T-cell (primary cell): ENCODE measurements around the gene RSPO4. TPM values are rescaled to one million over a fixed set of nuclear protein-coding genes. Genes with fewer than 3 reads are reported as not detected.

ENCODE experiments used
- ATAC-seq, 4 experiments: fragments of 200-7000 bp in 3 of 4; fragments of 150-1000 bp in 1 of 4; cut with Tn5 transposase; replicated peaks in 1 of 4; 1 replicate in 3 of 4; 2 replicates in 1 of 4; pipeline ENCODE4 v1.10.0; 2021; ENCODE audit warnings: moderate library complexity in 3 of 4, mild to moderate bottlenecking in 2 of 4, moderate number of reproducible peaks in 1 of 4
- CTCF ChIA-PET, 2 donors: fragments of 300-600 bp; sonication (Branson Sonifier 250); formaldehyde crosslinking; loops; one replicate each; lab custom pipeline; 2022; ENCODE audit warnings: antibody characterized with exemption in 2 of 2; lab: Charles Lee
- POLR2A ChIA-PET, 2 donors: fragments of 300-600 bp; sonication (Branson Sonifier 250); formaldehyde crosslinking; loops; one replicate each; lab custom pipeline; 2022; ENCODE audit warnings: antibody characterized with exemption in 2 of 2; lab: Charles Lee
- DNase-seq, 35 experiments: peaks; one replicate each; pipeline versions ENCODE4 v3.0.0 to v3.0.0-alpha.2; 2013 to 2023
- H3K27ac ChIP-seq: one replicate; pipeline ENCODE4 v1.5.1; 2013; ENCODE audit warnings: low read length
- H3K27me3 ChIP-seq, 2 experiments: replicated peaks in 1 of 2; 1 replicate in 1 of 2; 2 replicates in 1 of 2; pipeline versions ENCODE4 v1.6.1 to v1.7.0; 2013; ENCODE audit warnings: low read length in 1 of 2, mixed read lengths in 1 of 2; ENCODE audit not compliant: control insufficient read depth in 2 of 2, insufficient read depth in 2 of 2; ENCODE audit errors: extremely low read depth in 1 of 2
- H3K36me3 ChIP-seq, 2 donors: 1 replicate in 1 of 2; 2 replicates in 1 of 2; pipeline versions ENCODE4 v1.6.1 to v1.7.0; 2013; ENCODE audit warnings: low read length in 1 of 2; ENCODE audit not compliant: control insufficient read depth in 2 of 2, insufficient read depth in 1 of 2; ENCODE audit errors: extremely low read depth in 1 of 2
- H3K4me1 ChIP-seq, 2 experiments: 1 replicate in 1 of 2; 2 replicates in 1 of 2; pipeline versions ENCODE4 v1.6.1 to v1.7.0; 2013; ENCODE audit warnings: low read length in 2 of 2, mixed read lengths in 1 of 2; ENCODE audit not compliant: insufficient read depth in 2 of 2, control insufficient read depth in 1 of 2; ENCODE audit errors: extremely low read depth in 1 of 2
- H3K4me3 ChIP-seq, 2 donors: 1 replicate in 1 of 2; 2 replicates in 1 of 2; pipeline versions ENCODE4 v1.5.1 to v1.7.0; 2013; ENCODE audit warnings: mild to moderate bottlenecking in 2 of 2, low read length in 1 of 2, moderate library complexity in 1 of 2; ENCODE audit not compliant: control insufficient read depth in 1 of 2; ENCODE audit errors: extremely low read depth in 1 of 2
- H3K9me3 ChIP-seq: 2 replicates; pipeline ENCODE4 v1.7.0; 2013
- H3K27ac Mint-ChIP-seq, 2 donors: one replicate each; pipeline ENCODE4 v1.8.0; 2020 to 2021; ENCODE audit warnings: mild to moderate bottlenecking in 2 of 2, mixed read lengths in 2 of 2
- H3K27me3 Mint-ChIP-seq, 2 donors: one replicate each; pipeline ENCODE4 v1.8.0; 2021 to 2022; ENCODE audit warnings: mixed read lengths in 2 of 2
- H3K36me3 Mint-ChIP-seq: one replicate; pipeline ENCODE4 v1.8.0; 2021; ENCODE audit warnings: mixed read lengths
- H3K4me1 Mint-ChIP-seq, 3 donors: one replicate each; pipeline ENCODE4 v1.8.0; 2020 to 2022; ENCODE audit warnings: mixed read lengths in 3 of 3, mild to moderate bottlenecking in 1 of 3
- H3K4me3 Mint-ChIP-seq, 3 donors: one replicate each; pipeline ENCODE4 v1.8.0; 2020 to 2022; ENCODE audit warnings: mild to moderate bottlenecking in 3 of 3, mixed read lengths in 3 of 3, moderate library complexity in 3 of 3
- H3K9me3 Mint-ChIP-seq, 3 donors: one replicate each; pipeline ENCODE4 v1.8.0; 2020 to 2022; ENCODE audit warnings: mixed read lengths in 3 of 3
- WGBS: methylation state at CpG from one replicate; pipeline ENCODE4 v1.1.5; 2013; ENCODE audit warnings: missing lambda C conversion rate; ENCODE audit not compliant: insufficient coverage; 5-methylcytosine and 5-hydroxymethylcytosine counted together
- total RNA-seq, 35 experiments: library from RNA in 6 of 35; stranded (reverse) in 6 of 35; fragments of 120-200 nt in 1 of 35; gene quantifications; one replicate each; pipeline versions ENCODE4 v1.2.1 to v1.2.4 and lab custom pipeline; 2013 to 2026

The RSPO4 gene
- total RNA-seq, 5 donors from 2014 or later (not counting 1 experiment from before 2014, with no cell fraction given) = 0.33 to 0.98 (median 0.55) TPM; not detected in 1

- POLR2A ChIA-PET = no interaction called here
- Histone ChIP-seq H3K4me3 (no peak overlapping the region), H3K27me3 (peaks cover 0 to 1% of the 10 kb centered on the region in 2 experiments), H3K27ac (no peak overlapping the region), H3K4me1 (no peaks in the 10 kb centered on the region), H3K36me3 (no peaks in the 10 kb centered on the region), H3K9me3 (no peaks in the 10 kb centered on the region)
- CTCF ChIA-PET = no interaction called here
- DNase-seq (no peak), ATAC-seq (no peak)
- Mint-ChIP-seq H3K27me3 (peaks cover 5 to 23% of the 10 kb centered on the region in 2 donors), H3K9me3 (no peaks in the 10 kb centered on the region), H3K4me1 (no peaks in the 10 kb centered on the region), H3K27ac (no peak overlapping the region), H3K4me3 (no peak overlapping the region), H3K36me3 (peaks cover 5% of the 10 kb centered on the region)
- WGBS = 84% methylated on average over 2 of the region's 2 CpGs
Observed at GRCh38 chr20:1019344-1019743, 17.2 kb upstream of the RSPO4 start.

- Histone ChIP-seq H3K4me1 (no peaks in the 10 kb centered on the region), H3K36me3 (no peaks in the 10 kb centered on the region), H3K27ac (no peak overlapping the region), H3K4me3 (no peak overlapping the region), H3K9me3 (no peaks in the 10 kb centered on the region), H3K27me3 (peaks cover 0 to 5% of the 10 kb centered on the region in 2 experiments)
- H3K27ac Mint-ChIP-seq = no peak overlapping the region
- DNase-seq (no peak), ATAC-seq (no peak)
- no peaks in the 10 kb centered on the region for H3K4me1 Mint-ChIP-seq
- peaks cover 5% of the 10 kb centered on the region for H3K36me3 Mint-ChIP-seq
- no peak overlapping the region for H3K4me3 Mint-ChIP-seq
- H3K9me3 Mint-ChIP-seq = no peaks in the 10 kb centered on the region
- H3K27me3 Mint-ChIP-seq = peaks cover 5 to 28% of the 10 kb centered on the region in 2 donors
- CTCF ChIA-PET = no interaction called here
- 100% methylated on average over 2 of the region's 5 CpGs for WGBS
- POLR2A ChIA-PET = no interaction called here
Observed at GRCh38 chr20:1017677-1018076, 15.6 kb upstream of the RSPO4 start.

GRCh38 chr20:1015181-1015580 lies 13.1 kb upstream of the RSPO4 start:
- Histone ChIP-seq H3K27ac (no peak overlapping the region), H3K9me3 (no peaks in the 10 kb centered on the region), H3K4me3 (no peak overlapping the region), H3K4me1 (no peaks in the 10 kb centered on the region), H3K27me3 (peaks cover 0 to 5% of the 10 kb centered on the region in 2 experiments), H3K36me3 (no peaks in the 10 kb centered on the region)
- H3K27ac Mint-ChIP-seq = no peak overlapping the region
- no peak for DNase-seq
- POLR2A ChIA-PET = no interaction called here
- H3K4me3 Mint-ChIP-seq = no peak overlapping the region
- H3K36me3 Mint-ChIP-seq = peaks cover 4% of the 10 kb centered on the region
- peaks cover 8 to 28% of the 10 kb centered on the region in 2 donors for H3K27me3 Mint-ChIP-seq
- H3K9me3 Mint-ChIP-seq = no peaks in the 10 kb centered on the region
- no peak for ATAC-seq
- WGBS = 56% methylated on average over 1 of the region's 1 CpG
- no peaks in the 10 kb centered on the region for H3K4me1 Mint-ChIP-seq
- CTCF ChIA-PET = no interaction called here

GRCh38 chr20:1014471-1014870 lies 12.4 kb upstream of the RSPO4 start:
- Mint-ChIP-seq H3K4me1 (no peaks in the 10 kb centered on the region), H3K4me3 (no peak overlapping the region), H3K9me3 (no peaks in the 10 kb centered on the region), H3K27me3 (peaks cover 13 to 28% of the 10 kb centered on the region in 2 donors), H3K36me3 (no peaks in the 10 kb centered on the region), H3K27ac (no peak overlapping the region)
- ATAC-seq (no peak), DNase-seq (no peak)
- ChIA-PET CTCF (no interaction called here), POLR2A (no interaction called here)
- Histone ChIP-seq H3K27me3 (peaks cover 0 to 10% of the 10 kb centered on the region in 2 experiments), H3K4me3 (no peak overlapping the region), H3K4me1 (no peaks in the 10 kb centered on the region), H3K27ac (no peak overlapping the region), H3K9me3 (no peaks in the 10 kb centered on the region), H3K36me3 (no peaks in the 10 kb centered on the region)
- WGBS = 87% methylated on average over 4 of the region's 7 CpGs

- H3K27ac ChIP-seq = no peak overlapping the region
- H3K27me3 Mint-ChIP-seq = peaks cover 12 to 26% of the 10 kb centered on the region in 2 donors
- H3K27me3 ChIP-seq = peaks cover 0 to 10% of the 10 kb centered on the region in 2 experiments
- H3K27ac Mint-ChIP-seq = no peak overlapping the region
- H3K4me1 ChIP-seq = no peaks in the 10 kb centered on the region
- ATAC-seq (no peak), DNase-seq (no peak)
- H3K36me3 Mint-ChIP-seq = no peaks in the 10 kb centered on the region
- no peak overlapping the region for H3K4me3 Mint-ChIP-seq
- no peaks in the 10 kb centered on the region for H3K36me3 ChIP-seq
- 60% methylated on average over 6 of the region's 7 CpGs for WGBS
- H3K9me3 Mint-ChIP-seq = no peaks in the 10 kb centered on the region
- no peaks in the 10 kb centered on the region for H3K9me3 ChIP-seq
- ChIA-PET CTCF (no interaction called here), POLR2A (no interaction called here)
- H3K4me1 Mint-ChIP-seq = no peaks in the 10 kb centered on the region
- H3K4me3 ChIP-seq = no peak overlapping the region
Observed at GRCh38 chr20:1013566-1014340, 11.6 kb upstream of the RSPO4 start.

GRCh38 chr20:1012359-1013168 lies 10.5 kb upstream of the RSPO4 start:
- no peak overlapping the region for H3K4me3 Mint-ChIP-seq
- H3K27me3 ChIP-seq = peaks cover 0 to 10% of the 10 kb centered on the region in 2 experiments
- peaks cover 12 to 24% of the 10 kb centered on the region in 2 donors for H3K27me3 Mint-ChIP-seq
- no peak for ATAC-seq
- H3K9me3 Mint-ChIP-seq = no peaks in the 10 kb centered on the region
- ChIA-PET CTCF (no interaction called here), POLR2A (no interaction called here)
- no peaks in the 10 kb centered on the region for H3K36me3 Mint-ChIP-seq
- no peaks in the 10 kb centered on the region for H3K4me1 Mint-ChIP-seq
- H3K27ac ChIP-seq = no peak overlapping the region
- no peak for DNase-seq
- H3K27ac Mint-ChIP-seq = no peak overlapping the region
- 76% methylated on average over 7 of the region's 10 CpGs for WGBS
- no peak overlapping the region for H3K4me3 ChIP-seq
- H3K9me3 ChIP-seq = no peaks in the 10 kb centered on the region
- no peaks in the 10 kb centered on the region for H3K36me3 ChIP-seq
- H3K4me1 ChIP-seq = no peaks in the 10 kb centered on the region
